Gastrocnemius medialis (tissue), 4 donors: Measurements from ENCODE around the gene GMNC.

Source experiments
- CTCF ChIP-seq, 5 experiments: fragments of 450-650 bp in 3 of 5; fragments of 200-600 bp in 2 of 5; sonication (generic) in 2 of 5; IDR thresholded peaks in 4 of 5; conservative IDR thresholded peaks in 1 of 5; 1 replicate in 4 of 5; 2 replicates in 1 of 5; pipeline ENCODE4 v1.5.1; 2016 to 2019; ENCODE audit warnings: antibody characterized with exemption in 5 of 5, mild to moderate bottlenecking in 3 of 5, moderate library complexity in 3 of 5
- POLR2A ChIP-seq, 2 donors: fragments of 450-650 bp; IDR thresholded peaks; one replicate each; pipeline ENCODE4 v1.6.1; 2017; ENCODE audit warnings: antibody characterized with exemption in 2 of 2, mild to moderate bottlenecking in 2 of 2, moderate library complexity in 2 of 2

GRCh38 chr3:190855151-190855550 lies 7.3 kb downstream of the GMNC start:
- TF ChIP-seq POLR2A (IDR thresholded peaks at IDR 0.05) (no peak), CTCF (IDR thresholded peaks at IDR 0.05 in 4 of 5, conservative IDR thresholded peaks at IDR 0.05 in 1 of 5) (no peak)
